Neural cell (in vitro differentiated cells): Measurements from ENCODE around the gene SYNE3. TPM values are rescaled to one million over a fixed set of nuclear protein-coding genes. Genes with fewer than 3 reads are reported as not detected.

Experiments used
- H2AFZ ChIP-seq: fragments of 200-600, 300-800 bp; sonication (generic), shearing (Covaris generic); 2 replicates; pipeline ENCODE4 v1.6.0; 2014; ENCODE audit warnings: low read depth, mild to moderate bottlenecking, antibody characterized with exemption, low read length, moderate library complexity
- H3F3A ChIP-seq: fragments of 200-600 bp; shearing (Covaris generic); 2 replicates; pipeline ENCODE4 v1.6.1; 2016; ENCODE audit warnings: mild to moderate bottlenecking, moderate library complexity, mixed read lengths, antibody characterized with exemption, low read length; ENCODE audit not compliant: insufficient read depth, poor library complexity, severe bottlenecking
- H3K27ac ChIP-seq: fragments of 200-600, 300-800 bp; sonication (generic), shearing (Covaris generic); 2 replicates; pipeline ENCODE4 v1.5.1; 2014; ENCODE audit warnings: mild to moderate bottlenecking, low read length, moderate library complexity
- H3K27me3 ChIP-seq: fragments of 300-800, 200-600 bp; sonication (generic), shearing (Covaris generic); 2 replicates; pipeline ENCODE4 v1.6.0; 2014; ENCODE audit warnings: mild to moderate bottlenecking, low read depth, low read length, moderate library complexity; ENCODE audit not compliant: insufficient read depth
- H3K36me3 ChIP-seq: fragments of 300-800, 200-600 bp; sonication (generic), shearing (Covaris generic); 2 replicates; pipeline ENCODE4 v1.5.1; 2014; ENCODE audit warnings: mild to moderate bottlenecking, antibody characterized with exemption, low read length, moderate library complexity; ENCODE audit not compliant: insufficient read depth
- H3K4me2 ChIP-seq: fragments of 300-800, 200-600 bp; sonication (generic), shearing (Covaris generic); 2 replicates; pipeline ENCODE4 v1.6.0; 2014; ENCODE audit warnings: mild to moderate bottlenecking, low read length
- H3K4me3 ChIP-seq: fragments of 300-800, 200-600 bp; sonication (generic), shearing (Covaris generic); 2 replicates; pipeline ENCODE4 v1.5.1; 2014; ENCODE audit warnings: mild to moderate bottlenecking, low read length, moderate library complexity
- H3K79me2 ChIP-seq: fragments of 200-600 bp; shearing (Covaris generic); replicated peaks from 2 replicates; pipeline ENCODE4 v1.6.0; 2014; ENCODE audit warnings: mild to moderate bottlenecking, low read length, moderate library complexity; ENCODE audit not compliant: insufficient read depth
- H3K9ac ChIP-seq: fragments of 300-800, 200-600 bp; sonication (generic), shearing (Covaris generic); 2 replicates; pipeline ENCODE4 v1.6.1; 2016; ENCODE audit warnings: mild to moderate bottlenecking, low read length, mixed read lengths
- H3K9me2 ChIP-seq: fragments of 200-600 bp; shearing (Covaris generic); 2 replicates; pipeline ENCODE4 v1.6.1; 2016; ENCODE audit warnings: mild to moderate bottlenecking, low read length, mixed read lengths; ENCODE audit not compliant: insufficient read depth
- H3K9me3 ChIP-seq: fragments of 200-600, 300-800 bp; sonication (generic), shearing (Covaris generic); 2 replicates; pipeline ENCODE4 v1.6.1; 2016; ENCODE audit warnings: mild to moderate bottlenecking, mixed run types, low read length, moderate library complexity, mixed read lengths
- H4K20me1 ChIP-seq: fragments of 200-600 bp; shearing (Covaris generic); 2 replicates; pipeline ENCODE4 v1.6.1; 2016; ENCODE audit warnings: mild to moderate bottlenecking, mixed run types; ENCODE audit not compliant: insufficient read depth
- CTCF ChIP-seq: fragments of 450-650 bp; IDR thresholded peaks from 2 replicates; pipeline ENCODE4 v1.5.1; 2014; ENCODE audit warnings: antibody characterized with exemption, mild to moderate bottlenecking, moderate library complexity; ENCODE audit not compliant: poor library complexity, severe bottlenecking
- EP300 ChIP-seq: fragments of 450-650 bp; conservative IDR thresholded peaks from 2 replicates; pipeline ENCODE4 v1.6.1; 2014; ENCODE audit warnings: antibody characterized with exemption, mild to moderate bottlenecking, moderate library complexity; ENCODE audit not compliant: poor library complexity, severe bottlenecking
- EZH2 ChIP-seq: fragments of 200-600, 300-800 bp; shearing (Covaris generic), sonication (generic); IDR thresholded peaks from 2 replicates; pipeline ENCODE4 v1.6.1; 2014; ENCODE audit warnings: antibody characterized with exemption, low read length, borderline replicate concordance, mild to moderate bottlenecking; ENCODE audit not compliant: insufficient read depth, poor library complexity, severe bottlenecking
- MXI1 ChIP-seq: fragments of 450-650 bp; conservative IDR thresholded peaks from 2 replicates; pipeline ENCODE4 v1.6.1; 2014; ENCODE audit warnings: antibody characterized with exemption, mild to moderate bottlenecking; ENCODE audit not compliant: poor library complexity, severe bottlenecking
- POLR2AphosphoS5 ChIP-seq: IDR thresholded peaks from 2 replicates; pipeline ENCODE4 v1.6.1; 2012
- RAD21 ChIP-seq: fragments of 450-650 bp; conservative IDR thresholded peaks from 2 replicates; pipeline ENCODE4 v1.6.1; 2014; ENCODE audit warnings: antibody characterized with exemption, mild to moderate bottlenecking, moderate library complexity
- REST ChIP-seq: IDR thresholded peaks from 2 replicates; pipeline ENCODE4 v1.6.1; 2012; ENCODE audit warnings: borderline replicate concordance
- SMC3 ChIP-seq: fragments of 450-650 bp; conservative IDR thresholded peaks from 2 replicates; pipeline ENCODE4 v1.6.1; 2014; ENCODE audit warnings: antibody characterized with exemption, mild to moderate bottlenecking, moderate library complexity; ENCODE audit not compliant: poor library complexity
- TAF1 ChIP-seq: IDR thresholded peaks from 2 replicates; pipeline ENCODE4 v1.6.1; 2012; ENCODE audit warnings: low read depth
- polyA plus RNA-seq: library from polyadenylated mRNA; depleted of rRNA; stranded (reverse); fragments of >200 nt; gene quantifications from 2 replicates; pipeline ENCODE4 v1.2.3, GENCODE V29; 2014

The SYNE3 gene
- polyA plus RNA-seq, 1 donor from 2014 or later = 0.35 TPM

DNA sequence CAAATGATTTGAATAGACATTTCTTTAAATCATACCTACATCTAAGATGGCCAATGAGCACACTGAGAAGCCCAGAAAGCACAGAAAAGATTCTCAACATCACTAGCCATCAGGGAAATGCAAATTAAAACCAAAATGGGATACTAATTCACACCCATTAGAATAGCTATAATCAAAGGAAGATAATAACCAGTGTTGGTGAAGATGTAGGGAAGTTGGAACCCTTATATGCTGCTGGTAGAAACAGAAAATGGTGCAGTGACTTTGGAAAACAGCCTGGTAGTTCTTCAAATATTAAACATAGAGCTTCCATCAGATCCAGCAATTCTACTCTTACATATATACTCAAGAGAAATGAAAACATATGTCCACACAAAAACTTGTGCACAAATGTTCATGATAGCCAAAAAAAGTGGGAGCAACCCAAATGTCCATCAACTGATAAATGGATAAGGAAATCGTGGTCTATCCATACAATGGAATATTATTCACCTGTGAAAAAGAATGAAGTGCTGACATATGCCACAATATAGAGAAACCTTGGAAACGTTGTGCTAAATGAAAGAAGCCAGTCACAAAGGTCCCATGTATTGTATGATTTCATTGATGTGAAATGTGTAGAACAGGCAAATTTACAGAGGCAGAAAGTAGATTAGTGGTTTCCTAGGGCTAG lies 24.4 kb downstream of the SYNE3 start:
- no peaks in the 10 kb centered on the region for H3K79me2 ChIP-seq
- H3K36me3 ChIP-seq = no peaks in the 10 kb centered on the region
- no peaks in the 10 kb centered on the region for H3K27me3 ChIP-seq
- no peak overlapping the region for H3K9ac ChIP-seq
- H3F3A ChIP-seq = no peaks in the 10 kb centered on the region
- no peak overlapping the region for H3K4me3 ChIP-seq
- TF ChIP-seq RAD21 (no peak), EP300 (no peak)
- no peak overlapping the region for H2AFZ ChIP-seq
- H4K20me1 ChIP-seq = no peaks in the 10 kb centered on the region
- no peaks in the 10 kb centered on the region for H3K9me3 ChIP-seq
- no peak overlapping the region for H3K27ac ChIP-seq
- H3K9me2 ChIP-seq = no peaks in the 10 kb centered on the region
- H3K4me2 ChIP-seq = no peak overlapping the region

DNA sequence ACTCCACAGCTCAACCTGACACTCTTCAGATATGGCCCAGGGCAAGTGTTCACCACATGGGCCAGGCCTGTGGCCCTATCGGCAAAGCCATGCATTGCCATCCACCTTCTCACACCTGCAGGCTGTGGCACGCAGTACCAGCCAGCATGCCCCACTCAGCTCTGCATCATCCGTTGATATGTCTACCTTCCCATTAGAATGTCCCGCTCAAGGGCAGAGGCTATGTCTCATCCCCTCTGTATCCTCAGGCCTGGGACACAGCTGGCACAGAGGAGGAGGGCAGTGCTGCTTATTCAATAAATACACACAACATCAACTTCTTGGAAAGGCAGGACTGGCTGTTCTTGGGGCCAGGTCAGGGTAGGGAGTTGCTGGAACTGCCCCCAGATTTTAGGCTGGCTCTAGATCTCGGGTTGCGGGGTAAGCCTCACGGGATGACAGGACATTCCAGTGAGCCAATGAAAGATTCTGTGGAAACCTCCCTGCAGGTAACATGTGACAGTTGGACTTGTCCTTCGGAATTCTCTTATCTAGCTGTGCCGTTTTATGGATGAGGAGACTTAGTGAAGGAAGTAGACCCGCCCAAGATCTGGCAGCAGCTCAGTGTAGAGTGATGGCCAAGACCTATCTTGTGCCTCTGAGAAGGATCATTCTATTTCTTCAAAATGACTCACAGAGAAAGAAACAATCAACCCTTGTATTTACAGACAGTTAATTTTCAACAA lies 25.6 kb downstream of the SYNE3 start:
- Histone ChIP-seq H3K27ac (no peak overlapping the region), H3K79me2 (no peaks in the 10 kb centered on the region)

More for the DNA sequence above, 25.6 kb downstream of the SYNE3 start:
- Histone ChIP-seq H3K9me2 (no peaks in the 10 kb centered on the region), H2AFZ (no peak overlapping the region), H3K4me2 (no peak overlapping the region), H3K9ac (no peak overlapping the region), H3F3A (no peaks in the 10 kb centered on the region), H3K4me3 (no peak overlapping the region), H3K36me3 (no peaks in the 10 kb centered on the region), H3K27me3 (no peaks in the 10 kb centered on the region), H3K9me3 (no peaks in the 10 kb centered on the region), H4K20me1 (no peaks in the 10 kb centered on the region)
- TF ChIP-seq RAD21 (no peak), POLR2AphosphoS5 (no peak), SMC3 (no peak), TAF1 (no peak), EP300 (no peak), CTCF (no peak), EZH2 (no peak), MXI1 (no peak), REST (no peak)
